GM19099 (cell line): Measurements from ENCODE around the gene FTO.

Experiments used
- POLR2A ChIP-seq: IDR thresholded peaks from 3 replicates; pipeline ENCODE4 v1.6.1; 2011; ENCODE audit warnings: low read depth; ENCODE audit not compliant: insufficient read length; ENCODE audit errors: extremely low read depth

The FTO gene

GRCh38 chr16:54160252-54160860 is 456.4 kb downstream of the FTO start:
- TF ChIP-seq POLR2A: no peak

GRCh38 chr16:54160939-54161897 is 457.3 kb downstream of the FTO start:
- no peak for TF ChIP-seq POLR2A

GRCh38 chr16:54163197-54163843 is 459.4 kb downstream of the FTO start:
- TF ChIP-seq POLR2A: no peak

GRCh38 chr16:54164789-54165173 is 460.8 kb downstream of the FTO start:
- no peak for TF ChIP-seq POLR2A

DNA sequence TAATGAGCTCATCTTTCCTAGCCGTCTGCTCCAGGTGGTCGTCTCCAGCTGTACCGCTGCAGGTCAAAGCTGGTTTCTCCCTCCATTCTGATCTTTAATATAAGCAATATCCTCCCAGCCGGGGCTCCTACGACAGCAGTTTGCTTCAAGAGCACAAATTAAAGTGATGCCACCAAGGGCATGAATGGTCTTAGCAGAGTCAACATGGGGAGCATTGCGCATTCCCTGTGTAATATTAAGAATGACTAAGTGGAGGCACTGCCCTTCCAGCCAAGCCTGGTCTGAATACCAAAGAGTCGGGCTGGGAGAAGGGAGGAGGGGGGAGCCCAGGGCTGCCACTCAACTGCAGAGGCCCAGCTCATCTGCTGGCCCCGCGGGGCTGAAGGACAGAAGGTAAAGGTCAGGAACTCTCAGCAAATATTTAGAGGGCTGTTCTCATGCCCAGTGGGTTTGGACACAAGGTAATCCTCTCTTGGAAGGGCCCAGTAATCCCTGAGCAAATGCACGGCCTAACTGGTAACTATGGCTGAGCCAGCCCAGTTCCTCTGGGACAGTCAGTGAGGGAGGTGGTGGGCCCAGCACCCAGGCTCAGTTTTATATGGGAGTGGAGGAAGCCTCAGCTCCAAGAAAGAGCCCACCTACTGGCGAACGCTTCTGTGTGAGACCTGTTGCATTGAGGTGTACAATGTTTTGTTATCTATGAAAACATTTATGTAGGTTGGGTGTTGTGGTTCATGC is 461.4 kb downstream of the FTO start:
- TF ChIP-seq POLR2A: no peak

DNA sequence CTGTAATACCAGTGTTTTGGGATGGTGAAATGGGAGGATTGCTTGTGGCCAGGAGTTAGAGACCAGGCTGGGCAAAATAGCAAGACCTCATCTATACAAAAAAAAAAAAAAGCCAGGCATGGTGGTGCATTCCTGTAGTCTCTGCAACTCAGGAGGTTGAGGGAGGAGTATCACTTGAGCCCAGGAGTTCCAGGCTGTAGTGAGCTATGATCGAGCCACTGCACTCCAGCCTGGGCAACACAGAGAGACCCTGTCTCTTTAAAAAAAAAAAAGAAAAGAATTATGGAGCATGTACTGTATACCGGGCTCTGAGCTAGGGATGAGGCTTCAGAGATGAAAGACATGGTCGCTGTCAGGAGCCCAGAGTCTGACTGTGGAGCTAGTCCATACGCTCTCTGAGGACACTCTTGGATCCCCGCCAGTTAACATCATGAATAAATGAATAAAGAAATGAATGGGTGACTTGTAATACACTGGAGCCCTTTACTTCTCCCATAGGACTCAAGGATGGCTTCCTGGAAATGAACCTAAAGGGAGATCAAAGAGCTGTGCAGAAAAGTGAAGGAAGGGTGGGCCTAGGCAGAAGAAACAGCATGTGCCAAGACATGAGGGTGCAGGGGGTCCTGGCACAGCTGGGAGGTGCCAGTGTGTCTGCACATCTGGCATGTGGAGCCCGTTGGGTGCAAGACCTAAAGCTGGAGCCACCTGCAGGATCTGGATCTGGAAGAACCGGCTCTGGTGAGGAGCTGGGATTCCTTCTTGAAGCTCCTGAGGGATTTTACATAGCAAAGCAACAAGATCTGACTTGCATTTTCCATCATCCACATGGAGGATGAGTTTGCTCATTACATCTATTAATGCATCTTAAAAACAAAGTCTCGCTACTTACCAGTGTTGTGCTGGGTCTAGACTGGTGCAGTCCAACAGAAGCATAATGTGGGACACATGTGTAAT is 462.2 kb downstream of the FTO start:
- TF ChIP-seq POLR2A: no peak

- TF ChIP-seq POLR2A: no peak
Observed at GRCh38 chr16:54169112-54169511, 465.2 kb downstream of the FTO start.

DNA sequence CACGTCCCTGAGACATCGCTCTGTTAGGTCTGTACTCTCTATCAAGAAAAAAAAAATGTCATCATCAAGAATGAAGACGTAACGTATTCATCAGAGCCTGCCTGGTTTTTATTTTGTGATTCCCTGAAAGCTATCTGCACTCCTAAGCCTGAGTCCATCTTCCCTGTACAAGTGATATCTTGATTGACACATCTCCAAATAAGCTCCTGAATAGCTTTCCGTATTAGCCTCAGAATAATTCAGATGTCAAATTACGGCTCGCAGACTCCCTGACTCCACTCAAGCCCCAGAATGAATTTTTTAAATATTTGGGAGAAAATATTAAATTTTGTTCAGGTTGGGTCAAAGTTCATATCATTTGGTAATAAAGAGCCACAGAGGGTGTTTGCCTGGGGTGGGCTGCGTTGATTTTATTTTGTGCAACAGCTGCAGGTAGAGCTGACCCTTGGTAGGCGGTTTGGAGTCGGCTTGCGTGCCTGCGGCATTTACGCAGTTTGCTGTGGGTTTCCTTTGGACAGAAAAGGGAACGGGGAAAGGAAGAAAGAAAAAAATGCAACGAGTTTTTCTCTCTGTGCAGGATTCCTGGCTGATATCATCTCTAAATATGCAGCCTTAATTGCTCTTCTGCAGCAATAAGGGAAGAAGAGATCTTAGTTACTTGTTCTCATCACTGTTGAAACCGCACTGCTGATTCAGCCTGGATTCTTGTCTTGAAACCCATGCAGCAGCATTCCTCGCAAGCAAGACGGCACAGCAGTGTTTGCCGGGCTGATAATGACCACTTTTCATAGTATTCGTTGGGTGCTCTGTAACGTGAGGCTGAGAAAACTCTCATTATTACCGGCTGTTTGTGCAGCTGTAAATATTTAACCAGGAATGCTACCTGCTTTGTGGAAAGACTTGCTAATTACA is 467.9 kb downstream of the FTO start:
- no peak for TF ChIP-seq POLR2A

GRCh38 chr16:54173490-54173889 is 469.5 kb downstream of the FTO start:
- TF ChIP-seq POLR2A: no peak

GRCh38 chr16:54174201-54174600 is 470.2 kb downstream of the FTO start:
- TF ChIP-seq POLR2A: no peak

GRCh38 chr16:54174750-54175149 is 470.8 kb downstream of the FTO start:
- TF ChIP-seq POLR2A: no peak

DNA sequence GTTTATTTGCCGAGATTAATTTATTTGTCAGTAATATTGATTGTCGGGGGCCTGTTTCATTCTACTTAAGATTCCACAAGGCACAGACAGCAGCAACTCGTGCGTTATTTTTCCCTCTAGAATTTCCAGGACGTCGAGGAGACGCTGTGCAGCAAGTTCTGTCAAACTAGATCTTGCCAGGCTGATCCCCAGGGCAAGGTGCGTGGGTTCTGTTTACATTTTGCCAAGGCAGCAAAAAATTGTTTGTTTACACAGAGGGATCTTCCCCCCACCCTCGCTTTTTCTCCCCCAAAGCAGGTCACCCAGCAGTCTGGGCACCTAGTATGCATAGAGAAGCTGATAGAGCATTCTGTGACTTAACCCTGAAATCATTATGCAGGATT is 471.2 kb downstream of the FTO start:
- no peak for TF ChIP-seq POLR2A
